Vagina (tissue), 2 donors: Measurements from ENCODE around the gene CNOT1. TPM values are rescaled to one million over a fixed set of nuclear protein-coding genes. Genes with fewer than 3 reads are reported as not detected.

Experiments
- DNase-seq, 2 donors: peaks; one replicate each; pipeline ENCODE4 v3.0.0-alpha.2; 2017; ENCODE audit errors: extremely low spot score in 2 of 2
- H3K27ac ChIP-seq: fragments of 200-600 bp; sonication (generic); one replicate; pipeline ENCODE4 v1.5.1; 2019
- H3K27me3 ChIP-seq: fragments of 200-600 bp; sonication (generic); one replicate; pipeline ENCODE4 v1.5.1; 2019
- H3K36me3 ChIP-seq, 2 donors: fragments of 200-600 bp; sonication (generic); one replicate each; pipeline ENCODE4 v1.5.1; 2017 to 2019
- H3K4me1 ChIP-seq: fragments of 200-600 bp; sonication (generic); one replicate; pipeline ENCODE4 v1.5.1; 2019
- H3K4me3 ChIP-seq, 2 donors: fragments of 200-600 bp; sonication (generic); 1 replicate in 1 of 2; 2 replicates in 1 of 2; pipeline ENCODE4 v1.5.1; 2016 to 2019
- H3K9me3 ChIP-seq: fragments of 200-600 bp; sonication (generic); one replicate; pipeline ENCODE4 v1.5.1; 2019
- CTCF ChIP-seq, 3 experiments: fragments of 450-650 bp in 2 of 3; fragments of 200-600 bp in 1 of 3; sonication (generic) in 1 of 3; IDR thresholded peaks; one replicate each; pipeline ENCODE4 v1.5.1; 2017 to 2019; ENCODE audit warnings: antibody characterized with exemption in 3 of 3, mild to moderate bottlenecking in 2 of 3, moderate library complexity in 2 of 3
- POLR2A ChIP-seq, 2 donors: fragments of 450-650 bp; IDR thresholded peaks; one replicate each; pipeline ENCODE4 v1.6.1; 2017; ENCODE audit warnings: antibody characterized with exemption in 2 of 2, mild to moderate bottlenecking in 2 of 2, moderate library complexity in 2 of 2
- POLR2AphosphoS5 ChIP-seq, 2 donors: sonication (generic); formaldehyde crosslinking; IDR thresholded peaks; one replicate each; pipeline ENCODE4 v1.9.0; 2017; ENCODE audit warnings: antibody characterized with exemption in 2 of 2, mild to moderate bottlenecking in 2 of 2, low read depth in 1 of 2; ENCODE audit not compliant: insufficient read depth in 1 of 2
- intact Hi-C: fragments of 100-400 bp; cut with DNase I; formaldehyde crosslinking; loops from one replicate; pipeline ENCODE4 v1.15.1; 2023
- total RNA-seq: library from RNA; depleted of rRNA; stranded (reverse); fragments of >200 nt; gene quantifications from one replicate; pipeline ENCODE4 v1.2.3, GENCODE V29; 2016

CNOT1 gene
- total RNA-seq, 1 donor from 2014 or later: 115 TPM

- Histone ChIP-seq H3K4me3 (no peak overlapping the region), H3K9me3 (no peaks in the 10 kb centered on the region), H3K36me3 (no peaks in the 10 kb centered on the region), H3K4me1 (no peaks in the 10 kb centered on the region), H3K27ac (no peak overlapping the region), H3K27me3 (no peaks in the 10 kb centered on the region)
- TF ChIP-seq POLR2A (IDR thresholded peaks at IDR 0.05): no peak
- TF ChIP-seq POLR2AphosphoS5 (IDR thresholded peaks at IDR 0.05; ENCODE audit: insufficient read depth in 1 of 2, low read depth in 1 of 2): no peak
- TF ChIP-seq CTCF (IDR thresholded peaks at IDR 0.05): no peak
- no peak for DNase-seq
- intact Hi-C loops: no loop called here
Observed at GRCh38 chr16:58647107-58647506, 17.5 kb upstream of the CNOT1 start.

GRCh38 chr16:58644765-58645487 is 15.3 kb upstream of the CNOT1 start:
- no peaks in the 10 kb centered on the region for H3K4me1 ChIP-seq
- no peaks in the 10 kb centered on the region for H3K9me3 ChIP-seq
- no peak for DNase-seq
- no peaks in the 10 kb centered on the region for H3K27me3 ChIP-seq
- H3K4me3 ChIP-seq: no peak overlapping the region
- H3K36me3 ChIP-seq: no peaks in the 10 kb centered on the region
- intact Hi-C loops: no loop called here
- no peak overlapping the region for H3K27ac ChIP-seq
- TF ChIP-seq CTCF (IDR thresholded peaks at IDR 0.05) (no peak), POLR2A (IDR thresholded peaks at IDR 0.05) (no peak), POLR2AphosphoS5 (IDR thresholded peaks at IDR 0.05; ENCODE audit: insufficient read depth in 1 of 2, low read depth in 1 of 2) (no peak)

GRCh38 chr16:58644108-58644507 is 14.5 kb upstream of the CNOT1 start:
- intact Hi-C loops: no loop called here
- no peak overlapping the region for H3K27ac ChIP-seq
- H3K36me3 ChIP-seq: no peaks in the 10 kb centered on the region
- TF ChIP-seq POLR2AphosphoS5 (IDR thresholded peaks at IDR 0.05; ENCODE audit: insufficient read depth in 1 of 2, low read depth in 1 of 2): no peak
- TF ChIP-seq POLR2A (IDR thresholded peaks at IDR 0.05): no peak
- no peak for TF ChIP-seq CTCF (IDR thresholded peaks at IDR 0.05)
- no peak for DNase-seq
- no peaks in the 10 kb centered on the region for H3K27me3 ChIP-seq
- no peaks in the 10 kb centered on the region for H3K4me1 ChIP-seq
- H3K4me3 ChIP-seq: no peak overlapping the region
- H3K9me3 ChIP-seq: no peaks in the 10 kb centered on the region

- no peak overlapping the region for H3K4me3 ChIP-seq
- no peaks in the 10 kb centered on the region for H3K36me3 ChIP-seq
- no peaks in the 10 kb centered on the region for H3K27me3 ChIP-seq
- peaks cover 6% of the 10 kb centered on the region for H3K4me1 ChIP-seq
- no peaks in the 10 kb centered on the region for H3K9me3 ChIP-seq
- no peak overlapping the region for H3K27ac ChIP-seq
- TF ChIP-seq POLR2A (IDR thresholded peaks at IDR 0.05): no peak
- no peak for TF ChIP-seq CTCF (IDR thresholded peaks at IDR 0.05)
- no peak for TF ChIP-seq POLR2AphosphoS5 (IDR thresholded peaks at IDR 0.05; ENCODE audit: insufficient read depth in 1 of 2, low read depth in 1 of 2)
- intact Hi-C loops: no loop called here
- no peak for DNase-seq
Observed at GRCh38 chr16:58640949-58641348, 11.3 kb upstream of the CNOT1 start.

GRCh38 chr16:58639836-58640235 is 10.2 kb upstream of the CNOT1 start:
- TF ChIP-seq POLR2A (IDR thresholded peaks at IDR 0.05) (no peak), CTCF (IDR thresholded peaks at IDR 0.05) (no peak), POLR2AphosphoS5 (IDR thresholded peaks at IDR 0.05; ENCODE audit: insufficient read depth in 1 of 2, low read depth in 1 of 2) (no peak)
- no peak for DNase-seq
- H3K27me3 ChIP-seq: no peaks in the 10 kb centered on the region
- H3K27ac ChIP-seq: no peak overlapping the region
- no peaks in the 10 kb centered on the region for H3K36me3 ChIP-seq
- peaks cover 6% of the 10 kb centered on the region for H3K4me1 ChIP-seq
- no peaks in the 10 kb centered on the region for H3K9me3 ChIP-seq
- H3K4me3 ChIP-seq: no peak overlapping the region
- intact Hi-C loops: loop anchor here (10.0 kb wide), 1 partner anchor 125 kb away; the partner anchor contains the start of gene SETD6
